GM12892 (cell line): ENCODE data around the gene AGPAT2.

Experiments used
- DNase-seq: peaks from one replicate; pipeline ENCODE4 v3.0.0; 2011; ENCODE audit not compliant: insufficient read length
- FAIRE-seq: peaks from 2 replicates; lab custom pipeline; 2011; peaks lifted over from hg19 to GRCh38; lab: Jason Lieb, UNC
- POLR2A ChIP-seq: IDR thresholded peaks from 2 replicates; pipeline ENCODE4 v1.6.1; 2011; ENCODE audit warnings: low read depth, low read length, control low read depth
- POLR2AphosphoS5 ChIP-seq: IDR thresholded peaks from 2 replicates; pipeline ENCODE4 v1.6.1; 2011; ENCODE audit warnings: low read depth, low read length, control low read depth
- TAF1 ChIP-seq: IDR thresholded peaks from 2 replicates; pipeline ENCODE4 v1.6.1; 2011; ENCODE audit warnings: low read depth, mild to moderate bottlenecking, control low read depth, low read length, borderline replicate concordance

AGPAT2 gene

GRCh38 chr9:136681945-136682699 lies 5.1 kb downstream of the AGPAT2 start:
- FAIRE-seq: no peak
- TF ChIP-seq TAF1 (no peak), POLR2AphosphoS5 (no peak), POLR2A (no peak)

DNA sequence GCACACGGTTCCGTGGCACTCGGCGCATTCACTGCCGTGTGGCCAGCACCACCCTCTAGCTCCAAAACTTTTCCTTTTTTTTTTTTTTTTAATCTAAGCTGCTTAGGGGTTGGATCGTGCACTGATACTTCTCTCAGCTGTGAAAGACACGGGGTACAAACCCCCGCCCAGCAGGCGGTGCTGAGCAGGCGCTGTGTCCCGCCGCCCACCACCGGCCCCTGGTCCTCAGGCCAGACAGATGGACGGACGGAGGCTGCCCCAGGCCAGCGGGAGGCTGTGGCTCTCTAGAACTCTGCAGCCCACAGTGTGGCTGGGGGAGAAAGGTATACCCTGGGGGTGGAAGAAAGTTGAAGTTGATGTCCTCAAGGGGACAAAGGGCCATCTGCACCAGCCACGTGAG lies 6.2 kb downstream of the AGPAT2 start:
- DNase-seq (no peak), FAIRE-seq (no peak)
- TF ChIP-seq POLR2AphosphoS5 (no peak), POLR2A (no peak), TAF1 (no peak)

More at GRCh38 chr9:136681945-136682699, 5.1 kb downstream of the AGPAT2 start:
- no peak for DNase-seq

GRCh38 chr9:136679431-136679941 lies 7.8 kb downstream of the AGPAT2 start:
- TF ChIP-seq TAF1 (no peak), POLR2AphosphoS5 (no peak)
- FAIRE-seq (no peak), DNase-seq (no peak)

GRCh38 chr9:136678624-136679023 lies 8.6 kb downstream of the AGPAT2 start:
- DNase-seq: no peak
- FAIRE-seq: no peak
- TF ChIP-seq POLR2A (no peak), POLR2AphosphoS5 (no peak), TAF1 (no peak)

DNA sequence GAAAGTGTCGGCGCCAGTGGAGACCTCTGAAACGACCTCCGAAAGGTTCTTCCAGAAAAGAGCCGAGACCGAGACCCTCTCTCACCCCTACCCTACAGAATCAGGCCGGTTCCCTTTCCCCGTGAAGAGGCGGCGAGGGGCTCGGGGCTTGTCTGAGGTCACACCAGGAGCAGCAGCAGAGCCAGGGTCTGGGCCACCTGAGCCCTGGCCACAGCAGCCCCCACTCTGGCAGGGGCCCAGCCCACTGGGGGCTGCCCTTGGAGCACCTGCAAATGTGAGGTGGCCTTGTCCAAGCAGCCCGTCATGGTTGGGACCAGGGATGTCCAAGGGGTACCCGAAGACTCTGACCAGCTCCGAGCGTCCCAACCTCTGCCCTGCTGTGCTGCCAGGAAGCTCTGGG lies 9.2 kb downstream of the AGPAT2 start:
- no peak for FAIRE-seq
- TF ChIP-seq POLR2AphosphoS5 (no peak), POLR2A (no peak), TAF1 (no peak)
- no peak for DNase-seq

- FAIRE-seq: no peak
- no peak for DNase-seq
- TF ChIP-seq TAF1 (no peak), POLR2AphosphoS5 (no peak), POLR2A (no peak)
These were observed 10.2 kb downstream of the AGPAT2 start for GRCh38 chr9:136676920-136677686.

DNA sequence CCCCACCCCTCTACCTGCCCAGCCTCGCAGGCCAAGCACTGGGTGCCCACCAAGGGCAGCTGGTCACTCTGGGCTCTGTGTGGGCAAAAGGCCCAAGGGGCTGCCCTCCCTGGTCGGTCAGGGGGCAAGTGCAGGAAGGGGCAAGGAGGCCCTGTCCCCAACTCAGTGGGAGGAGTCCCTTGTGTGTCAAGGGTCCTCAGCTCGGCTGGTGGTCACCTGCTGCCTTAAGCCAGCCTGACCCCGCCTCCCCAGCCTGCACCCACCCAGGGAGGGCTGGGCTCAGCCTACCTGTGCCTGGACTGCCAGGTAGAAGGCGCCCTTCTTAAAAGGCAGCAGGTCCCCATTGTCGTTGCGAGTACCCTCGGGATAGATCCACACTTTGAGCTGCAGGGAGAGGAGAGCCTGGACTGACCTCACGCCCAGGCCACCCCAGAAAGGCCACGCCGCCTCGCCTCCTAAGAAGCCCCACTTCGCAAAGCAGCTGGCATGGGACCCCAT lies 10.9 kb downstream of the AGPAT2 start:
- FAIRE-seq: no peak

GRCh38 chr9:136675477-136676296 lies 11.6 kb downstream of the AGPAT2 start:
- DNase-seq (no peak), FAIRE-seq (no peak)
- no peak for TF ChIP-seq POLR2AphosphoS5
- TF ChIP-seq POLR2A: no peak
- TF ChIP-seq TAF1: no peak

More for the DNA sequence above, 10.9 kb downstream of the AGPAT2 start:
- DNase-seq: no peak
- TF ChIP-seq POLR2A (no peak), TAF1 (no peak), POLR2AphosphoS5 (no peak)

DNA sequence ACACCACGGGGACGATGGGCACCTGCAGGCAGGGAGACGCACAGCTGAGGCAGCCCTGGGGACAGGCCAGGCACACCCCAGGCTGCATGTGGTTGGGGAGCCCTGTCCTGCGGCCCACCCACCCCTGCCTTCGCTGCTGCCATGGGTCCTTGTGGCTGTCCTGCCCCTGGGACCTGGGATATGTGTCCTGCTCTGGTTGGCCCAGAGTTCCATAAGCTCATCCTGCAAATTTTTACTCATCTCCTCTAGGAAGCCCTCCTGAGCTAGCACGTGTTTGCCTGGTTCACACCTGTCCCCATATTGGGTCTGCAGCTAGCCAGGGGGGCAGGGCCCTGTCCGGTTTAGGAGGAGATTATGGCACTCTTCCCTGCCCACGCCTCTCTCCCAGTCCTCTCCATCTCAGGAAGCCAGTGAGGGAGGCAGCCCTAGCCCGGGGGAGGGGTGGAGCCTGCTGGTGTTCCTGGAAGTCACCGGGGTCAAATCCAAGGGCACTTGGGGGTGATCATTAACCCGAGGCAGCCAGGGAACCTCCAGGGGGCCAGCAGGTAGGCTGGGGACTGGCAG lies 12.4 kb downstream of the AGPAT2 start:
- no peak for DNase-seq
- FAIRE-seq: no peak
- no peak for TF ChIP-seq POLR2AphosphoS5
- no peak for TF ChIP-seq POLR2A
- TF ChIP-seq TAF1: no peak

DNA sequence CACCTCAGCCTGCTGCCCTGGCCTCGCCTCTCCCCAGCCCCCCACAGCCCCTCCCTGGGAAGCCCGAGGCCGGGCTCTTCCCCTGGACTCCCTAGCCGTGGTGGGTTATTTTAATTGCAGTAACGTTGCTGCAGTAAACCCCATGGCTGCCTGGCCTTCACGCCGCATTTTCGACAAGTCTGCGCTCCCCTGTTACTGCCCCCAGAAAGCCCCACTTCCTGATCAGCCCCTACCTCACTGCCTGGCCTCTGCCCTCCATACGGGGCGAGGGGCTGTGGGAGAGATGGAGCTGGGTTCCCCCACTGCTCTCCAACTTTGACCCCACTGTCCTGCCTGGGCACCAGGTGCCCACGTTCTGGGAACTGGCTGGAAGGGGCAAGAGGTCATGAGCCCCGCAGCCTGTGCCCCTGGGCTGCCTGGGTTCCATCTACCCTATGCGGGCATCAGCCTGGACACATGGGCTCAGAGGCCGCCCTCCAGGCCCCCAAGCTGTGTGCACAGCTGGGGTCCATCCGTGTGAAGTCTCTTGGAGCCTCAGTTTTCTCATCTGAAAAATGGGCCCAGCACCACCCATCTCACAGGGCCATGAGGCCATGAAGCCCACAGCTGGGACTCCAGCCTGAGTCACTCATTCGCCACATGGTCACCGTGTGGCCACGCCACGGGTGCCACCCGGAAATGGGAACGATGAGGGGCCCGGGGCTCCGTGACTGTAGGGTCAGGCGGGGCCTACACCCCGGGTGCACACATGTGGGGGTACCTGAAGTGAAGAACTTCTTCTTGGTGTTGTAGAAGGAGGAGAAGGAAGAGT lies 13.1 kb downstream of the AGPAT2 start:
- no peak for FAIRE-seq
- TF ChIP-seq POLR2AphosphoS5 (no peak), POLR2A (no peak), TAF1 (no peak)
- no peak for DNase-seq
